D721Med (cell line): Measurements from ENCODE around the gene SLC30A5.
"Not testable (repeated sequence)": the region's sequence is repeated elsewhere in the genome, so short reads cannot be mapped to it uniquely, and the experiment has no call there.

ENCODE experiments used
- DNase-seq: peaks from one replicate; pipeline ENCODE4 v3.0.0; 2011; ENCODE audit warnings: low spot score; ENCODE audit not compliant: insufficient read length
- FAIRE-seq: peaks from 2 replicates; lab custom pipeline; 2011; peaks lifted over from hg19 to GRCh38; lab: Jason Lieb, UNC
- TF ChIP-seq, protein P1 (sequence below): IDR thresholded peaks from 2 replicates; pipeline ENCODE4 v1.5.1; 2012; ENCODE audit warnings: mild to moderate bottlenecking, control low read depth; ENCODE audit not compliant: insufficient read depth; ENCODE audit errors: missing control alignments

Gene SLC30A5

DNA sequence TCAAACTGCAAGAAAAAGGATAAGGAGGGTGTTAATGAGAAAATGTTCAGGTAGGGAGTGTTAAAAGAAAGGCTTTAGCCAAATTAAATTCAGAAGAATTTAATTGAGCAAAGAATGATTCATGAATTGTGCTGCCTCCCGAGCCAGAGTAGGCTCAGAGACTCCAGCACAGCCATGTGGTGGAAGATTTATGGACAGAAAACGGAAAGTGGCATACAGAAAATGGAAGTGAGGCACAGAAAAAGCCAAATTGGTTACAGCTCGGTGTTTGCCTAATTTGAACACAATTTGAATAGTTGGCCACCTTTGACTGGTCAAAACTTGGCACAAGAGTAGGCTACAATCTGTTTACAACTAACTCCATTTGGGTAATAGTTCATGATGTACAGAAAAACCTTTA, 9.6 kb upstream of the SLC30A5 start:
- TF ChIP-seq, protein P1, sequence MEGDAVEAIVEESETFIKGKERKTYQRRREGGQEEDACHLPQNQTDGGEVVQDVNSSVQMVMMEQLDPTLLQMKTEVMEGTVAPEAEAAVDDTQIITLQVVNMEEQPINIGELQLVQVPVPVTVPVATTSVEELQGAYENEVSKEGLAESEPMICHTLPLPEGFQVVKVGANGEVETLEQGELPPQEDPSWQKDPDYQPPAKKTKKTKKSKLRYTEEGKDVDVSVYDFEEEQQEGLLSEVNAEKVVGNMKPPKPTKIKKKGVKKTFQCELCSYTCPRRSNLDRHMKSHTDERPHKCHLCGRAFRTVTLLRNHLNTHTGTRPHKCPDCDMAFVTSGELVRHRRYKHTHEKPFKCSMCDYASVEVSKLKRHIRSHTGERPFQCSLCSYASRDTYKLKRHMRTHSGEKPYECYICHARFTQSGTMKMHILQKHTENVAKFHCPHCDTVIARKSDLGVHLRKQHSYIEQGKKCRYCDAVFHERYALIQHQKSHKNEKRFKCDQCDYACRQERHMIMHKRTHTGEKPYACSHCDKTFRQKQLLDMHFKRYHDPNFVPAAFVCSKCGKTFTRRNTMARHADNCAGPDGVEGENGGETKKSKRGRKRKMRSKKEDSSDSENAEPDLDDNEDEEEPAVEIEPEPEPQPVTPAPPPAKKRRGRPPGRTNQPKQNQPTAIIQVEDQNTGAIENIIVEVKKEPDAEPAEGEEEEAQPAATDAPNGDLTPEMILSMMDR = no peak
- no peak for DNase-seq
- FAIRE-seq = no peak

DNA sequence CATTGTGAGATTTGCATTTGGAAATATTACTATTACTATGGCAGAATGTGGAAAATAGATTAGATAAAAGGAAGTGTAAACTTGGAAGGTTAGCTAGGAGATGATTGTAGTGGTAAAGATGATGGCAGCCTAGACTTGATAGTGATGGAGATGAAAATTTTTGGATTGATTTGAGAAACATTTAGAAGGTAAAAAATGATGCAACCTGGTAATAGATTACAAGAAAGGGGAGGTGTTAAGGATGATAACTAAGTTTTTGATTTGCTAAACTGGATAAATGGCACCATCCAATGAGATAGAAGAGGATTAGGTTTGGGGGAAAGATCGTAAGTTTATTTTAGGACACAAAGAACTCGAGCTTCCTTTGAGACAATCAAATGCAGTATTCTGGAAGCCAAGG, 8.9 kb upstream of the SLC30A5 start:
- FAIRE-seq (no peak), DNase-seq (no peak)
- TF ChIP-seq, protein P1 = no peak

DNA sequence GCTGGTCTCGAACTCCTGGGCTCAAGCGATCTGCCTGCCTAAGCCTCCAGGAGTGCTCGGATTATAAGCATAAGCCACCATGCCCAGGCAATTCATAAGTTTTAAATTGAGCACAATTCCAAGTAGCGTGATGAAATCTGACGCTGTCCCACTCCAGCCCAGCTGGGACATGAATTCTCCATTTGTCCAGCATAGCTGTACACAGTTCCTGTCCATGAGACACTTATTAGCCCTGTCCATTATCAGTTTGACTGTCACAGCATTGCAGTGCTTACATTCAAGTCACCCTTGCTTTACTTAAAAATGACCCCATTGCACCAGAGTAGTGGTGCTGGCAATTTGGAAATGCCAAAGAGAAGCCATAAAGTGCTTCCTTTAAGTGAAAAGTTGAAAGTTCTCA, 7.6 kb upstream of the SLC30A5 start:
- TF ChIP-seq, protein P1 = no peak
- no peak for DNase-seq
- FAIRE-seq = no peak

DNA sequence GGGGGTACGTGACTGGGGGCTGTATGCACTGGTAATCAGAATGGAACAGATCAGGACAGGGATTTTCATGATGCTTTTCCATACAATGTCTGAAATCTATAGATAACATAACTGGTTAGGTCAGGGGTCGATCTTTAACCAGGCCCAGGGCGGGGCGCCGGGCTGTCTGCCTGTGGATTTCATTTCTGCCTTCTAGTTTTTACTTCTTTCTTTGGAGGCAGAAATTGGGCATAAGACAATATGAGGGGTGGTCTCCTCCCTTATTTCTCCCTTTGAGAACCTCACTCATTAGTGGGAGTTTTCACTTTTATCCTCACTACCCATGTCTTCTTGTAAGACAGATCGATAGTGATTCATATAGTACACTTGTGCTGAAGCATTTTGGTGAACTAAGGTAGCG, 5.8 kb upstream of the SLC30A5 start:
- not testable (repeated sequence) for DNase-seq, FAIRE-seq

DNA sequence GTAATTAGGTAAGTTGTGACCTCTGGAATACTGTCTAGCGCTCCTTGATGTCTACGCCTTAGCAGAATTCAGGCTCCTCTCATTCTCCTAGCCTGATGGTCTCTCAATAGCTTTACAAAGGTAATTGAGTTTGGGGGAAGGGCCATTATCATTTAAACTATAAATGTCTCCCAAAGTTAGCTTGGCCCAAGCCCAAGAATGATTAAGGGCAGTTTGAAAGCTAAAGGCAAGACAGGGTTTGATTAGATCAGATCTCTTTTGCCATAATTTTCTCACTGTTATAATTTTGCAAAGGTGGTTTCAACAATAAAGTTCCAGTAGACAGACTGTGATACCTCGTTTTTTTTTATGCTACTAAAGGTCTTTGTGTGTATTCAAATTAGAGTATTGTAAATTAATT, 3.7 kb upstream of the SLC30A5 start:
- TF ChIP-seq, protein P1 = no peak
- FAIRE-seq (no peak), DNase-seq (no peak)

DNA sequence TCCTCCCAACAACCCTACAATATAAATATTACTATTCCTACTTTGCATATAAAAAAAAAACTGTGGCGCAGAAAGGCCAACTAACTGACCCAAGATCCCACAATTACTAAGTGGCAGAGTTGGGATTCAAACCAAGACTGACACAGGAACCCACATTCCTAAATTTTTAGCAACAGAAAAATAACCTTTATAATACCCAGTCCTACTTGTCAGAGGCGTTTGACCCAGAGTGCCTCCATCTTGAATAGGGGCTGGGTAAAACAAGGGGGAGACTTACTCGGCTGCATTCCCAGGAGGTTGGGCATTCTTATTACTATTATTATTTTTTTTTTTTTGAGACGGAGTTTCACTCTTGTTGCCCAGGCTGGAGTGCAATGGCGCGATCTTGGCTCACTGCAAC, 2.0 kb upstream of the SLC30A5 start:
- TF ChIP-seq, protein P1 = no peak
- DNase-seq = no peak
- FAIRE-seq = no peak

DNA sequence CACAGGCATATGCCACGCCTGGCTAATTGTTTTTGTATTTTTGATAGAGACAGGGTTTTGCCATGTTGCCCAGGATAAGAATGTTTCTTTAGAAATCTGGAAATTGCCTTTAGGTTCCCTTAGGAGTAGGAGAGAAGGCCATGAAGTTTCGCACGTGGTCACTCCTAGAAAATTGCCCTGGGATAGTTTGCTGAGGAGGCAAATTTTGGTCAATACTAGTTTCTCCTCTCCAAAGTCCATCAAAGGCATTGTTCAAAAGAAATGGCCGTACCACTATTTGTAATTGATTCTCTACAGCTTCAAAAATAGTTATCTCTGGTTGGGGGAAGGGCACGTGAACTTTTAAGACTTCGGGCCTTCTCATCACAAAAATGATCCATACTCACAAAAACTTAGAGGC, 845 bp upstream of the SLC30A5 start:
- FAIRE-seq (no peak), DNase-seq (no peak)
- TF ChIP-seq, protein P1 = no peak

DNA sequence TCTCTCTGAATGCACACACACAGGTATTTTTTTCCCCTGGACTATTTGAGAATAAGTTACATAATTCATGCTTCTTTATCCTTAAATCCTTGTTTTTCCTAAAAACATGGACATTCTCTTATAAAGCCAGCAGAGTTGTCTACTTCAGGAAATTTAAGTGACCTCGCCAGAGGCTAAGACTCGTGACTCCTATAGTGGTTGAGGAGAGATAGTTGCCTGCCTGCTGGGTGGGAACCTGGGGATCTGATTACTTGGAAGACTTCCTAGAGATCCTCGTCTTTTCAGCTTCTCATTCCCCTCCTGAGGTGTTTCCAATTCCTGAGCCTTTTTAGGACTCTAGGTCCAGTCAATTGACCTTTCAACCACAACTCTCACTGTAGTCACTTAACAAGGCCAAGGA, 5.5 kb downstream of the SLC30A5 start:
- FAIRE-seq (no peak), DNase-seq (no peak)
- TF ChIP-seq, protein P1 = no peak
